Ascending aorta (tissue), 2 donors: ENCODE measurements around the gene DEFB116. TPM values are rescaled to one million over a fixed set of nuclear protein-coding genes. Genes with fewer than 3 reads are reported as not detected.
"Not testable (repeated sequence)": the region's sequence is repeated elsewhere in the genome, so short reads cannot be mapped to it uniquely, and the experiment has no call there.

Source experiments
- DNase-seq, 2 donors: peaks; one replicate each; pipeline ENCODE4 v3.0.0-alpha.2; 2019; ENCODE audit warnings: low spot score in 2 of 2
- H3K27ac ChIP-seq, 2 donors: fragments of 200-600 bp; sonication (generic); one replicate each; pipeline ENCODE4 v1.5.1; 2016 to 2017; ENCODE audit warnings: mild to moderate bottlenecking in 1 of 2
- H3K27me3 ChIP-seq: fragments of 200-600 bp; sonication (generic); one replicate; pipeline ENCODE4 v1.5.1; 2017
- H3K36me3 ChIP-seq, 2 donors: fragments of 200-600 bp; sonication (generic); one replicate each; pipeline ENCODE4 v1.5.1; 2016
- H3K4me1 ChIP-seq, 2 donors: fragments of 200-600 bp; sonication (generic); one replicate each; pipeline ENCODE4 v1.5.1; 2016 to 2017; ENCODE audit warnings: mild to moderate bottlenecking in 1 of 2
- H3K4me3 ChIP-seq, 2 donors: fragments of 200-600 bp; sonication (generic); one replicate each; pipeline ENCODE4 v1.5.1; 2016 to 2017; ENCODE audit warnings: mild to moderate bottlenecking in 1 of 2
- H3K9me3 ChIP-seq, 2 donors: fragments of 200-600 bp; sonication (generic); one replicate each; pipeline ENCODE4 v1.5.1; 2016
- intact Hi-C: fragments of 100-400 bp; cut with DNase I; formaldehyde crosslinking; loops from one replicate; pipeline ENCODE4 v1.15.1; 2023
- total RNA-seq: library from RNA; depleted of rRNA; stranded (reverse); fragments of >200 nt; gene quantifications from one replicate; pipeline ENCODE4 v1.1.0, GENCODE V29; 2016
- TF ChIP-seq, protein P1 (sequence below), 3 experiments: fragments of 200-600 bp in 2 of 3; fragments of 450-650 bp in 1 of 3; sonication (generic) in 2 of 3; IDR thresholded peaks; one replicate each; pipeline ENCODE4 v1.5.1; 2016 to 2019; ENCODE audit warnings: antibody characterized with exemption in 3 of 3, mild to moderate bottlenecking in 1 of 3, moderate library complexity in 1 of 3

DEFB116 gene, protein sequence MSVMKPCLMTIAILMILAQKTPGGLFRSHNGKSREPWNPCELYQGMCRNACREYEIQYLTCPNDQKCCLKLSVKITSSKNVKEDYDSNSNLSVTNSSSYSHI
- not detected for total RNA-seq

DNA sequence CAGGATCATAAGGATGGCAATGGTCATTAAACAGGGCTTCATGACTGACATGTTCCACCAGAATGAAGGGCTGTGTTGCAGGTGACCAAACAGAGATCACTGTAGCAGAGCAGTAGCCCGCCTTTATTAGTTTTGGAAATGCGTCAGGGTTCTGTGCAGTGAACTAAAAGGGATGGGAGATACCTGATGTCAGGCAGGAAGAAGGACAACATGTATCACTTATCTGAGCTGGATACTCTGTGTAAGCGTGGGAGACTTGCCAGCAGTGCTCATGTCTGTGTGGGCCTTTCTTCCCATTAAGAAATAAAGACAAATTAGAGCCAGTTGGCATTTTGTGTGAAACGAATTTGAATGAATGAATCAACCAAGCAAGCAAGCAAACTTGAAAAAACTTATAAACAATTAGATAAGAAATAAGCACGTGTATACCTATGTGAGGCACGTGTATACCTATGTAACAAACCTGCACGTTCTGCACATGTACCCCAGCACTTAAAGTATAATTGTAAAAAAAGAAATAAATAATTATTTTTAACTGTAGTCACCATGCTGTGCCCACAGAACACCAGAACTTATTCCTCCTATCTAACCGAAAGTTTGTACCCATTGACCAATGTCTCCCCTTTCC, at the start of gene DEFB116:
TSS of gene DEFB116 (minus strand) at position 51 of the 628 bp plus-strand sequence. CDS start at position 51, 0 bp downstream.
- Histone ChIP-seq H3K4me1 (no peaks in the 10 kb centered on the region), H3K36me3 (no peaks in the 10 kb centered on the region), H3K9me3 (peaks cover 0 to 3% of the 10 kb centered on the region in 2 donors), H3K4me3 (no peak within 1 kb of the TSS), H3K27me3 (no peaks in the 10 kb centered on the region), H3K27ac (no peak within 1 kb of the TSS)
- intact Hi-C loops = no loop called here
- no peak for DNase-seq
- TF ChIP-seq, protein P1, sequence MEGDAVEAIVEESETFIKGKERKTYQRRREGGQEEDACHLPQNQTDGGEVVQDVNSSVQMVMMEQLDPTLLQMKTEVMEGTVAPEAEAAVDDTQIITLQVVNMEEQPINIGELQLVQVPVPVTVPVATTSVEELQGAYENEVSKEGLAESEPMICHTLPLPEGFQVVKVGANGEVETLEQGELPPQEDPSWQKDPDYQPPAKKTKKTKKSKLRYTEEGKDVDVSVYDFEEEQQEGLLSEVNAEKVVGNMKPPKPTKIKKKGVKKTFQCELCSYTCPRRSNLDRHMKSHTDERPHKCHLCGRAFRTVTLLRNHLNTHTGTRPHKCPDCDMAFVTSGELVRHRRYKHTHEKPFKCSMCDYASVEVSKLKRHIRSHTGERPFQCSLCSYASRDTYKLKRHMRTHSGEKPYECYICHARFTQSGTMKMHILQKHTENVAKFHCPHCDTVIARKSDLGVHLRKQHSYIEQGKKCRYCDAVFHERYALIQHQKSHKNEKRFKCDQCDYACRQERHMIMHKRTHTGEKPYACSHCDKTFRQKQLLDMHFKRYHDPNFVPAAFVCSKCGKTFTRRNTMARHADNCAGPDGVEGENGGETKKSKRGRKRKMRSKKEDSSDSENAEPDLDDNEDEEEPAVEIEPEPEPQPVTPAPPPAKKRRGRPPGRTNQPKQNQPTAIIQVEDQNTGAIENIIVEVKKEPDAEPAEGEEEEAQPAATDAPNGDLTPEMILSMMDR (IDR thresholded peaks at IDR 0.05) = no peak

DNA sequence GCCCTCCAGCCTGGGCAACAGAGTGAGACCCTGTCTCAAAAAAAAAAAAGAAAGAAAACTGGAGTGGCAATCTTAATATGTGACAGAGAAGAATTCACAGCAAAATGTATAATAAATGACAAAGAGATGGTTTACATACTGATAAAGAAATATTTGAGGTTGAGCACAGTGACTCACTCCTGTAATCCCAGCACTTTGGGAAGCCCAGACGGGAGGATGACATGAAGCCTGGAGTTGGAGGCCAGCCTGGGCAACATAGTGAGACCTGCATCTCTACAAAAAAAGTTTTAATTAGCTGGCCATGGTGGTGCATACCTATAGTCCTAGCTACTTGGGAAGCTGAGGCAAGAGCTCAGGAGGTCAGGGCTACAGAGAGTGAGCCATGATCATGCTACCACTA, 47.6 kb upstream of the DEFB116 start:
- no peaks in the 10 kb centered on the region for H3K4me1 ChIP-seq
- H3K36me3 ChIP-seq = no peaks in the 10 kb centered on the region
- H3K27ac ChIP-seq = no peak overlapping the region
- TF ChIP-seq, protein P1 (IDR thresholded peaks at IDR 0.05) = no peak
- no peak overlapping the region for H3K4me3 ChIP-seq
- intact Hi-C loops = no loop called here
- no peaks in the 10 kb centered on the region for H3K27me3 ChIP-seq
- no peaks in the 10 kb centered on the region for H3K9me3 ChIP-seq
- no peak for DNase-seq

DNA sequence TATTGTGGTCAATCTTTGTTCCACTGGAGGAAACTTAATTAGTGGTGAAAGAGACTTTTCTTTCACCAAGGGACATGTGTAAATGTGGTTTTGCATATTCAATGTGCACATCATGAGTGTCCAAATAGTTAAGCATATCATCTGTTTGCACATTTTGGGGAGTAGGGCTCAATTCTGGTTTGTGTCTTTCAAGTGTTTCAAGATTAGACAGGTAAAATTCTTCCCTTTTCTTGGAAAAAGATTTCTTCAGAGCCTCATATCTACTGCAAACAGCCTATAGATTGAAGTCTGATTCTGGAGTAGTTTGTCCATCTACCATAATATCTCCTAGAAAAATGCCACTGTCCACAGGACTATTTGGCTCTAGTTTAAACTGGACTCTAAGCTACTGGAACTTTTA, 33.1 kb upstream of the DEFB116 start:
- Histone ChIP-seq H3K4me1 (no peaks in the 10 kb centered on the region), H3K27ac (no peak overlapping the region), H3K27me3 (no peaks in the 10 kb centered on the region), H3K9me3 (no peaks in the 10 kb centered on the region), H3K36me3 (no peaks in the 10 kb centered on the region), H3K4me3 (no peak overlapping the region)
- DNase-seq = no peak
- intact Hi-C loops = no loop called here
- TF ChIP-seq, protein P1 (IDR thresholded peaks at IDR 0.05) = no peak

DNA sequence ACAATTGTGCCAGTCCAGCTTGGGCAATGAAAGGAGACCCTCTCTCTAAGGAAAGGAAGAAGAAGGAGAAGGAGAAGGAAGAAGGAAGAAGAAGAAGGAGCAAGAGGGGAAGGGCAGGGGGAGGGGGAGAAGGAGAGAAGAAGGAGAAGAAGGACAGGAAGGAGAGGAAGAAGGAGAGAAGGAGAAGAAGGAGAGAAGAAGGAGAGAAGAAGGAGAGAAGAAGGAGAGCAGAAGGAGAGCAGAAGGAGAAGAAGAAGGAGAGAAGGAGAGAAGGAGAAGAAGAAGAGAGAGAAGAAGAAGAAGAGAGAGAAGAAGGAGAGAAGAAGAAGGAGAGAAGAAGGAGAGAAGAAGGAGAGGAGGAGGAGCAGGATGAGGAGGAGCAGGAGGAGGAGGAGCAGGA, 22.5 kb upstream of the DEFB116 start:
- Histone ChIP-seq H3K4me3 (no peak overlapping the region), H3K9me3 (no peaks in the 10 kb centered on the region), H3K4me1 (no peaks in the 10 kb centered on the region), H3K36me3 (no peaks in the 10 kb centered on the region), H3K27me3 (no peaks in the 10 kb centered on the region), H3K27ac (no peak overlapping the region)
- TF ChIP-seq, protein P1 (IDR thresholded peaks at IDR 0.05) = no peak
- intact Hi-C loops = no loop called here
- no peak for DNase-seq

DNA sequence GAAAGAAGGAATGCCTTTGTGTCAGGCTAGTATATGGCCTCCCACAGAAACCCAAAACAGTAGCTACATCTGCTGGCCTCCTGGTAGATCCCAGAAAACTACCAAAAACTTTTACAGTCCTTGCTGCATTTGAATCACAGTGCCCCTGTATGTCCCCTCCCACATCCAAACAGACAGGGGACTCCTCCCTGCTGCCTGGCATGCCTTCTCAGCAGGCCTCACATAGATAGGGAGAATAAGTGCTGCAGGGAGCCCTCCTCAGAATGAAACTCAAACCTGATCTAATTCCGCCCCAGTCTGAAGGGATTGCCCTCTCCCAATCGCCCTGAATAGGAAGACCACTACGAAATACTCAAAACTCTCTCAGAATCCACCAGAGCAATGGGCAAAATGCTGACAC, 14.1 kb upstream of the DEFB116 start:
- H3K4me1 ChIP-seq = no peaks in the 10 kb centered on the region
- intact Hi-C loops = no loop called here
- no peaks in the 10 kb centered on the region for H3K27me3 ChIP-seq
- no peaks in the 10 kb centered on the region for H3K36me3 ChIP-seq
- TF ChIP-seq, protein P1 (IDR thresholded peaks at IDR 0.05) = no peak
- H3K4me3 ChIP-seq = no peak overlapping the region
- no peak for DNase-seq
- H3K9me3 ChIP-seq = peaks cover 5 to 6% of the 10 kb centered on the region in 2 donors
- H3K27ac ChIP-seq = no peak overlapping the region

DNA sequence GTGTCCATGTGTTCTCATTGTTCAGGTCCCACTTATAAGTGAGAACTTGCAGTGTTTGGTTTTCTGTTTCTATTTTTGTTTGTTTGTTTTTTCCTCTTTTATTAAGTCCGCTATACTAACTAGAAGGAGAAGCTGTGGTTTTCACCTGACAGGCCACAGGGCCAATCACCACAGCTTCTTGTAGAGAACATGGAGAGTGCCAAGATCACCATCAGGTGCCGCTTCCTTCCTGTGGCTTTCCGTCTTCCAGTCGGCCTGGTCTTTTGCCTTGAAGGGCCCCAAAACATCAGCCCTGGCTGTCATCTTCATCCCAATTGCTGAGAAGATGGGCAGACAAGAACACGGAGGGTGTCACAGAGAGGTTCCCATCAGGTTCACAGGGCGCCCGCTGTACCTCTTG, 23.4 kb downstream of the DEFB116 start:
- H3K9me3 ChIP-seq, intact Hi-C loops, DNase-seq, H3K27ac ChIP-seq, H3K27me3 ChIP-seq, H3K4me1 ChIP-seq, H3K4me3 ChIP-seq, H3K36me3 ChIP-seq: not testable (repeated sequence)
